ENCODE measurements around the gene SMAGP. TPM values are rescaled to one million over a fixed set of nuclear protein-coding genes. Genes with fewer than 3 reads are reported as not detected.
"Not testable (repeated sequence)": the region's sequence is repeated elsewhere in the genome, so short reads cannot be mapped to it uniquely, and the experiment has no call there.

The SMAGP gene
- total RNA-seq, 2 experiments from 2014 or later, result 2.5 to 3.0 TPM

- POLR2A ChIA-PET, result interaction anchor here (1.6 kb wide), 1 partner anchor 16 kb away, joined by 6 read pairs; the partner anchor contains the start of gene DAZAP2
Observed at GRCh38 chr12:51222461-51222860, 47.8 kb downstream of the SMAGP start.

GRCh38 chr12:51219857-51220256, 50.4 kb downstream of the SMAGP start:
- CTCF ChIA-PET, result not testable (repeated sequence)

More at GRCh38 chr12:51222461-51222860, 47.8 kb downstream of the SMAGP start:
- Mint-ChIP-seq H3K4me1 (ENCODE audit: low read depth) (peaks cover 23% of the 10 kb centered on the region), H3K9me3 (no peaks in the 10 kb centered on the region), H3K27me3 (no peaks in the 10 kb centered on the region), H3K4me3 (no peak overlapping the region), H3K36me3 (ENCODE audit: low read depth) (no peaks in the 10 kb centered on the region), H3K27ac (no peak overlapping the region)
- no peak for TF ChIP-seq CTCF (IDR thresholded peaks at IDR 0.05)
- Histone ChIP-seq H3K36me3 (ENCODE audit: insufficient read depth, low read length) (no peaks in the 10 kb centered on the region), H3K27ac (ENCODE audit: low read depth in 1 of 2, low read length in 2 of 2) (no peak overlapping the region), H3K4me1 (ENCODE audit: insufficient read depth, low read length) (peaks cover 10% of the 10 kb centered on the region), H3K9me3 (ENCODE audit: control insufficient read depth in 1 of 2, insufficient read depth in 1 of 2, low read length in 2 of 2) (no peaks in the 10 kb centered on the region), H3K27me3 (ENCODE audit: control insufficient read depth in 1 of 2, insufficient read depth in 2 of 2, low read length in 2 of 2) (no peaks in the 10 kb centered on the region), H3K4me3 (ENCODE audit: low read length) (no peak overlapping the region)
- intact Hi-C loops (cut with DNase I, micrococcal nuclease), result no loop called here
- ATAC-seq (ENCODE audit: poor library complexity), result no peak
- DNase-seq, result no peak
- CTCF ChIA-PET, result no interaction called here

GRCh38 chr12:51219322-51219721, 50.9 kb downstream of the SMAGP start:
- POLR2A ChIA-PET, result interaction anchor here (1.4 to 5.1 kb wide), 8 partner anchors 11 to 122 kb away, joined by 4 to 221 read pairs (median 17); partner anchors contain the start of genes DAZAP2 and TFCP2
- intact Hi-C loops (cut with DNase I, micrococcal nuclease), result loop anchor here (5.0 to 10.0 kb wide), 4 partner anchors 45 to 172 kb away; partner anchors contain the start of genes CSRNP2 (in 1 of the 2), LETMD1 (in 1 of the 2) and TFCP2 (in 1 of the 2)
- TF ChIP-seq CTCF (IDR thresholded peaks at IDR 0.05), result no peak
- Histone ChIP-seq H3K4me1 (ENCODE audit: insufficient read depth, low read length) (peaks cover 16% of the 10 kb centered on the region), H3K27me3 (ENCODE audit: control insufficient read depth in 1 of 2, insufficient read depth in 2 of 2, low read length in 2 of 2) (no peaks in the 10 kb centered on the region), H3K27ac (ENCODE audit: low read depth in 1 of 2, low read length in 2 of 2) (no peak overlapping the region), H3K9me3 (ENCODE audit: control insufficient read depth in 1 of 2, insufficient read depth in 1 of 2, low read length in 2 of 2) (no peaks in the 10 kb centered on the region), H3K36me3 (ENCODE audit: insufficient read depth, low read length) (no peaks in the 10 kb centered on the region), H3K4me3 (ENCODE audit: low read length) (no peak overlapping the region)
- CTCF ChIA-PET, result interaction anchor here (4.0 kb wide), 1 partner anchor 19 kb away, joined by 40 read pairs; the partner anchor contains the start of gene DAZAP2
- no peaks in the 10 kb centered on the region for H3K27me3 Mint-ChIP-seq
- H3K4me3 Mint-ChIP-seq, result peak overlapping the region; percentile 94
- ATAC-seq (ENCODE audit: poor library complexity) (no peak), DNase-seq (no peak)
- peak overlapping the region; percentile 98 for H3K27ac Mint-ChIP-seq
- H3K36me3 Mint-ChIP-seq (ENCODE audit: low read depth), result peaks cover 10% of the 10 kb centered on the region
- H3K9me3 Mint-ChIP-seq, result no peaks in the 10 kb centered on the region
- H3K4me1 Mint-ChIP-seq (ENCODE audit: low read depth), result peaks cover 33% of the 10 kb centered on the region

More at GRCh38 chr12:51219857-51220256, 50.4 kb downstream of the SMAGP start:
- not testable (repeated sequence) for H3K9me3 ChIP-seq (ENCODE audit: control insufficient read depth in 1 of 2, insufficient read depth in 1 of 2, low read length in 2 of 2); DNase-seq; H3K9me3 Mint-ChIP-seq; H3K27ac ChIP-seq (ENCODE audit: low read depth in 1 of 2, low read length in 2 of 2); H3K36me3 Mint-ChIP-seq (ENCODE audit: low read depth); ATAC-seq (ENCODE audit: poor library complexity); H3K4me3 ChIP-seq (ENCODE audit: low read length); H3K27me3 ChIP-seq (ENCODE audit: control insufficient read depth in 1 of 2, insufficient read depth in 2 of 2, low read length in 2 of 2); H3K36me3 ChIP-seq (ENCODE audit: insufficient read depth, low read length); H3K27me3 Mint-ChIP-seq
- peaks cover 33% of the 10 kb centered on the region for H3K4me1 Mint-ChIP-seq (ENCODE audit: low read depth)
- peaks cover 16% of the 10 kb centered on the region for H3K4me1 ChIP-seq (ENCODE audit: insufficient read depth, low read length)
- intact Hi-C loops (cut with DNase I, micrococcal nuclease), result loop anchor here (5.0 to 10.0 kb wide), 4 partner anchors 45 to 173 kb away; partner anchors contain the start of genes CSRNP2 (in 1 of the 2), LETMD1 (in 1 of the 2) and TFCP2 (in 1 of the 2)
- POLR2A ChIA-PET, result interaction anchor here (1.8 kb wide), 1 partner anchor 19 kb away, joined by 6 read pairs; the partner anchor contains the start of gene DAZAP2
- peak overlapping the region; percentile 98 for H3K27ac Mint-ChIP-seq
- H3K4me3 Mint-ChIP-seq, result peak overlapping the region; percentile 94
